Kidney capillary endothelial cell (primary cell): ENCODE data around the gene ATP8A2.

Experiments
- DNase-seq: peaks from one replicate; pipeline ENCODE4 v3.0.0-alpha.2; 2018; ENCODE audit warnings: low spot score

The ATP8A2 gene

GRCh38 chr13:25882466-25883357, 510.9 kb downstream of the ATP8A2 start:
- DNase-seq, result no peak

GRCh38 chr13:25885418-25885817, 513.6 kb downstream of the ATP8A2 start:
- no peak for DNase-seq

GRCh38 chr13:25886438-25887214, 514.9 kb downstream of the ATP8A2 start:
- DNase-seq, result no peak

- no peak for DNase-seq
Observed at GRCh38 chr13:25887962-25888655, 516.3 kb downstream of the ATP8A2 start.

- no peak for DNase-seq
Observed at GRCh38 chr13:25890671-25891212, 519.0 kb downstream of the ATP8A2 start.

GRCh38 chr13:25898991-25899390, 527.2 kb downstream of the ATP8A2 start:
- no peak for DNase-seq

GRCh38 chr13:25899464-25899863, 527.7 kb downstream of the ATP8A2 start:
- DNase-seq, result no peak

- no peak for DNase-seq
Observed at GRCh38 chr13:25899952-25900351, 528.2 kb downstream of the ATP8A2 start.

- peak; percentile 84 for DNase-seq
Observed at GRCh38 chr13:25901460-25902376, 529.9 kb downstream of the ATP8A2 start.

GRCh38 chr13:25902455-25902854, 530.7 kb downstream of the ATP8A2 start:
- no peak for DNase-seq

GRCh38 chr13:25902891-25903341, 531.1 kb downstream of the ATP8A2 start:
- no peak for DNase-seq

- no peak for DNase-seq
Observed at GRCh38 chr13:25904830-25905229, 533.1 kb downstream of the ATP8A2 start.

GRCh38 chr13:25905611-25906010, 533.8 kb downstream of the ATP8A2 start:
- no peak for DNase-seq

- no peak for DNase-seq
Observed at GRCh38 chr13:25906191-25906661, 534.5 kb downstream of the ATP8A2 start.

GRCh38 chr13:25908366-25908765, 536.6 kb downstream of the ATP8A2 start:
- DNase-seq, result no peak

GRCh38 chr13:25910243-25910642, 538.5 kb downstream of the ATP8A2 start:
- DNase-seq, result no peak

GRCh38 chr13:25910991-25911419, 539.2 kb downstream of the ATP8A2 start:
- DNase-seq, result no peak

GRCh38 chr13:25912961-25913360, 541.2 kb downstream of the ATP8A2 start:
- no peak for DNase-seq

GRCh38 chr13:25915840-25916518, 544.2 kb downstream of the ATP8A2 start:
- DNase-seq, result no peak

- DNase-seq, result no peak
Observed at GRCh38 chr13:25920277-25920676, 548.5 kb downstream of the ATP8A2 start.
